GM21526 (cell line): ENCODE data around the gene ABAT.

Experiments
- ATAC-seq: cut with Tn5 transposase; IDR thresholded peaks from one replicate; pipeline ENCODE4 v1.9.1; 2021; ENCODE audit warnings: moderate library complexity; ENCODE audit not compliant: unreplicated experiment, low FRiP score

The ABAT gene

GRCh38 chr16:8674413-8675022, at the start of gene ABAT:
TSS of gene ABAT (plus strand) at chr16:8674617. CDS start at chr16:8735740, 61,123 bp downstream.
- ATAC-seq = peak; percentile 99

DNA sequence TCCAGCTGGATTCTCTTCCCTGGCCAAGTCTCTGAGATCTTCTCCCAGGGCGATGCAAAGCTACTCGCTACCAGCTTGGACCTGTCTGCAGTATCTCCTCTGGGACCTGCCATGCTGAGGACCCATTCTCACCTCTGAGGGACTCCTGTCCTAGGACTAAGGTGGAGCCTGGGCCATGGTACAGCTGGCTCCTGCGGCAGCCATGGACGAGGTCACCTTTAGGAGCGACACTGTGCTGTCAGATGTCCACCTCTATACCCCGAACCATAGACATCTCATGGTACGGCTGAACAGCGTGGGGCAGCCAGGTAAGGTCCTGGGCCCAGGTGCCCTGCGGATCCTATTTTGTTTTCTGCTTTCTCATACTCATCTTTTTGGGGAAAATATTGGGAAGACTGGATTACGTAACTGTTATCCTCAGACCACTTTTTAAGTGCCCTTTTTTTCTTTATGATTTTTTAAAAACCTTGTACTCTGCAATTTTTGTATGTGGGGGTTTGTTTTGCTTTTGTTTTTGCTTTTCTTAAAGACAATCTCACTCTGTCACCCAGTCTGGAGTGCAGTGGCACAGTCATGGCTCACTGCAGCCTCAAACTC, 48.8 kb upstream of the ABAT start:
- no peak for ATAC-seq

- no peak for ATAC-seq
Observed at GRCh38 chr16:8626946-8627345, 47.5 kb upstream of the ABAT start.

GRCh38 chr16:8627456-8627855, 47.0 kb upstream of the ABAT start:
- no peak for ATAC-seq

GRCh38 chr16:8628981-8629725, 45.3 kb upstream of the ABAT start:
- no peak for ATAC-seq

- ATAC-seq = no peak
Observed at GRCh38 chr16:8630255-8630953, 44.0 kb upstream of the ABAT start.

DNA sequence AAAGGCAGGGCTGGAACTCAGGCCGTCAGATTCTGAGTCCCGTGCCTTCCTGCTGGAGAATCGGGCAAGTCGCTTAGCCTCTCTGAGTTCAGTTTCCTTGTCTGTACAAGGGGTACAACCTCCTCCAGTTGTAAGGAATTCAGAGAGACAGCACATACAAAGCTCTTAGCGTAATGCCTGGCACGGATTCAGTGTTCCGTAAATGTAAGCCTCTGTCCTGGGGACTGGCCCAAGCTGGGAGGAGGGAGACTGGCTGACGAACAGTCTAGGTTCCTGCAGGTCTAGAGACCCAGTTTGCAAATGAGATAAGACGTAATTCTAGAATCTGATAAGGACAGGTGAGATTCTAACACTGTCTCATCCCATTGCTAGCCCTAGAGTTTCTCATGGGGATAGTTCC, 43.0 kb upstream of the ABAT start:
- no peak for ATAC-seq

GRCh38 chr16:8631818-8632465, 42.5 kb upstream of the ABAT start:
- ATAC-seq = no peak

GRCh38 chr16:8632675-8633182, 41.7 kb upstream of the ABAT start:
- no peak for ATAC-seq

- no peak for ATAC-seq
Observed at GRCh38 chr16:8634991-8635736, 39.3 kb upstream of the ABAT start.

DNA sequence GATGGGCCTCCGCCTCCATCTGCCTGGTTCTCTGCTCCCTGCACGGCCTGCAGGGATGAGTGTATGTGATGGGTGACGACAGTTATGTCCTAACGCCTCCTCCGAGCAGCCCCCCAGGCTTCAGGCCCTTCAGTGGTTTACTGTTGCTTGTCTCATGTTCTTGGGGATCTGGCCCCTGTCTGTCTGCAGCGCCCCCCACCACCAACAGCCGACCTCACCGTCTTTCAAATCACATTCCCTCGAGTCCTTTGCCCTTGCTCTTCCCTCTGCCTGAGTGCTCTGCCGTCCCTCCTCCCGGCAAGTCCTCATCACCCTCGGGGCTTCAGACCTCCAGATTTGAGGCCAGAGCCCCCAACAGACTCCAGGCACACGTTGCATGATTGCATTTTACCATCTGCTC, 34.7 kb upstream of the ABAT start:
- no peak for ATAC-seq

DNA sequence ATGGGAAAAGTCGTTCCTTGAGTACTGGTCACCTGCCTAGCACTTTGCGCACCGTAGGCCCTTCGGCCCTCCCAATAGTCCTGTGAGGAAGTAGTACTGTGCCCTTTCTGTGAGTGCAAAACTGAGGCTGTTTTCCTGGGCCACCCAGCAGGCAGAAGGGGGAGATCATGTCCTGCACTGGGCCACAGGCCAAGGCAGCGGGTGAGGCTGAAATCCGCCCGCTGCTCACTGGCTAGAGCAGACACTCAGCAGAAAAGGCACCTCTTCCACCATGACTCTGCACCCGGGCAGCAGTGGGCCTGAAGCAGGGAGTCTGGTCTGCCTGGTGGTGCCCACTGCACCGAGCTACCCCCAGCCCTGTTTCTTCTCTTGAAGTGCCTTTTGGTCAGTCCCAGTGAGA, 32.7 kb upstream of the ABAT start:
- no peak for ATAC-seq

- ATAC-seq = no peak
Observed at GRCh38 chr16:8642146-8642545, 32.3 kb upstream of the ABAT start.

DNA sequence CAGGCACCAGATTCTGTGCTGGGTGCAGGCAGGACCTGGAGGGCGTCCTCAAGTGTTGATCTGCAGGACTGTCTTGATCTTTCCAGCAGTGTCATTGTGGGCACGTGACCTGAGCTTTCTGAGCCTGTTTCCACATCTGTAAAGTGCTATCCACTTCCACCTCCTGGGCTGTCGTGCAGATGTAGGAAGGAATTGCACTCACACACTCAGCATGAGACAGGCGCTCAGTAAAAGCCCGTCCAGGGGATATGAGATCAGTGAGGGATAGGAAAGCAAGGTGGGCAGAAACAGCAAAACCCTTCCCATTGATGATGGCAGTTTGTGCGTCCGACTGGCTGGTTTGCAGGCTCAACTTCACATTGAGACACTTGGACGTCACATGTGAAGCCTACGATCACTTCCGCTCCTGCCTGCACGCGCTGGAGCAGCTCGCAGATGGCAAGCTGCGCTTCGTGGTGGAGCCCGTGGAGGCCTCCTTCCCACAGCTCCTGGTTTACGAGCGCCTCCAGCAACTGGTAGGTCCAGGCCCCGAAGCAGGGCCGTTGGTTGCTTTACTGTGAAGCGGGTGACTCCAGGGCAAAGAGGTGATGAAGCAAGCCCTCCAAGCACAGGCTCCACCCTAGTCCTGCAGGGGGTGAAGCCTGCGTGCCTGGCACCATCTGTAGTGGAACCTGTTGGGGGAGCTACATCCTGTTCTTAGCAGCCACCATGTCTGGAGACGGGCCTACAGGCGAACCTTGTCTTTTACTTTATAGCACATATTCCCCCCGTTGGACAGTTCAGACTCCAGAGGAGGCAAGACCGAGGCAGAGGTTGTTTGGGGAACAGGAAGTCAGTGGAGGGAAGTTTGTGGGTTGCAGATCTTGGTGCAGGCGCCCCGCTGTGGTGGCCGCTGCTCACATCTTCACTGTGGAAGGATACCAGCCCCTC, 29.9 kb upstream of the ABAT start:
- ATAC-seq = no peak

GRCh38 chr16:8645141-8645521, 29.3 kb upstream of the ABAT start:
- ATAC-seq = no peak

DNA sequence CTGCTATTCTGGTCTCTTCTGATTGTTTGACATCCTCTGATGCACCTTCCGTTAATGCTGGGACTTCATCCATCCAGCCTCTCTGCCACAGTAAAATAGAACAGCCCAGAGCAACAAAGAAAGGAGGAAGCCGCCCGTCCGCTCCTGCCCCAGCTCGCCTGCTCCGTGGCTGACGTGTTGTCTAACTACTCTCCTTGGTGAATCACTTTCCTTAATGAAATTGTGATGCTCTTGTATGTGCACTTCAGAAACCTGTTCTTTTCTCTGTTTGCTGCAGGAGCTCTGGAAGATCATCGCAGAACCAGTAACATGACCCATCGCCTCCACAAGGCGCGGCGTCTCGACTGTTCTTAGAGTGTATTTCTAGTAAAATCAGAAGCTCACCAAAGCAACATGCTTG, 28.6 kb upstream of the ABAT start:
- no peak for ATAC-seq

- no peak for ATAC-seq
Observed at GRCh38 chr16:8646326-8647053, 27.9 kb upstream of the ABAT start.

DNA sequence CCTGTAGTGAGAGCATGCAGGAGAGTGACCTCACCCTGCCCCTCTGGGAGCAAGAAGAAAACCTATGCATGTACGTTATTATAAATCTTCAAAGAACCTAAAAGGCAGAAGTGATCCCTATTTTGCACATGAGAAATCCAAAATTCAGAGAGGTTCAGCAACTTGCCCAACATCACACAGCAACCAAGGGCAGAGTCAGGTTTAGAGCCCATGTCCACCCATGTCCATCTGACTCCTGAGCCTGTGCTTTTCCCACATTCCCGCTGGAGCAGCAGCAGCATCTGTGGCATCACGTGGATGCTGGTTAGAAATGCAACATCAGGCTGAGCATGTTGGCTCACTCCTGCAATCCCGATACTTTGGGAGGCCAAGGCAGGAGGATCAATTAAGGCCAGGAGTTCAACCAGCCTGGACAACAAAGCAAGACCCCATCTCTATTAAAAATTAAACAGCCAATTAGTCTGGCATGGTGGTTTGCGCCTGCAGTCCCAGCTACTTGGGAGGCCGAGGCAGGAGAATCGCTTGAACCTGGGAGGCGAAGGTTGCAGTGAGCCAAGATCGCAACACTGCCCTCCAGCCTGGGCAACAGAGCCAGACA, 26.6 kb upstream of the ABAT start:
- ATAC-seq = no peak
